Activated naive CD8-positive, alpha-beta T cell treated with anti-CD3 and anti-CD28 coated beads, Interleukin-2, amount 50 U/mL, for 16 hours (primary cell): Measurements from ENCODE around the gene DBNDD2.
A peak's percentile ranks its signal among the peaks of the same experiment; 100 is the strongest.

Source experiments
- DNase-seq: peaks from one replicate; pipeline ENCODE4 v3.0.0-alpha.2; 2020; ENCODE audit warnings: low read depth, low spot score

The DBNDD2 gene

GRCh38 chr20:45407783-45408645 is at the start of gene DBNDD2:
Gene DBNDD2 (plus strand): TSS chr20:45408289. CDS start chr20:45408468, 179 bp downstream.
- no peak for DNase-seq

- no peak for DNase-seq
Measured at GRCh38 chr20:45359069-45359405, 49.1 kb upstream of the DBNDD2 start.

GRCh38 chr20:45359406-45360148 is 48.5 kb upstream of the DBNDD2 start:
- no peak for DNase-seq

GRCh38 chr20:45361793-45362192 is 46.3 kb upstream of the DBNDD2 start:
- DNase-seq = no peak

GRCh38 chr20:45362804-45363610 is 45.1 kb upstream of the DBNDD2 start, which contains the start of gene SYS1:
Gene SYS1 (plus strand): TSS chr20:45363156. CDS start chr20:45363532, 376 bp downstream.
- DNase-seq = peak; percentile 98

GRCh38 chr20:45363611-45364492 is 44.2 kb upstream of the DBNDD2 start:
- no peak for DNase-seq

GRCh38 chr20:45365444-45365970 is 42.6 kb upstream of the DBNDD2 start:
- no peak for DNase-seq

- DNase-seq = no peak
Measured at GRCh38 chr20:45366192-45366591, 41.9 kb upstream of the DBNDD2 start.

- DNase-seq = no peak
Measured at GRCh38 chr20:45366631-45367030, 41.5 kb upstream of the DBNDD2 start.

- no peak for DNase-seq
Measured at GRCh38 chr20:45367126-45367525, 41.0 kb upstream of the DBNDD2 start.

GRCh38 chr20:45368221-45368980 is 39.7 kb upstream of the DBNDD2 start:
- DNase-seq = no peak

GRCh38 chr20:45370571-45371160 is 37.4 kb upstream of the DBNDD2 start:
- no peak for DNase-seq

GRCh38 chr20:45372241-45372640 is 35.8 kb upstream of the DBNDD2 start:
- DNase-seq = no peak

GRCh38 chr20:45372646-45373352 is 35.3 kb upstream of the DBNDD2 start:
- DNase-seq = no peak

- peak; percentile 78 for DNase-seq
Measured at GRCh38 chr20:45373353-45374100, 34.6 kb upstream of the DBNDD2 start.

GRCh38 chr20:45374101-45374467 is 34.0 kb upstream of the DBNDD2 start:
- DNase-seq = no peak

- no peak for DNase-seq
Measured at GRCh38 chr20:45374966-45375365, 33.1 kb upstream of the DBNDD2 start.

- no peak for DNase-seq
Measured at GRCh38 chr20:45377269-45377668, 30.8 kb upstream of the DBNDD2 start.
